Epithelial cell of proximal tubule (primary cell): ENCODE data around the gene L1TD1. TPM values are rescaled to one million over a fixed set of nuclear protein-coding genes. Genes with fewer than 3 reads are reported as not detected.

Source experiments
- DNase-seq: peaks from one replicate; pipeline ENCODE4 v3.0.0-alpha.2; 2011; ENCODE audit warnings: low read depth
- H3K4me3 ChIP-seq: 2 replicates; pipeline ENCODE4 v1.5.1; 2011; ENCODE audit warnings: low read depth, mild to moderate bottlenecking, low read length
- CTCF ChIP-seq: conservative IDR thresholded peaks from 2 replicates; pipeline ENCODE4 v1.5.1; 2012; ENCODE audit warnings: low read depth, mild to moderate bottlenecking, low read length
- total RNA-seq: library from RNA; depleted of rRNA; stranded (reverse); fragments of >200 nt; gene quantifications from 2 replicates; pipeline ENCODE4 v1.2.3, GENCODE V29; 2015

Gene L1TD1
- total RNA-seq, 1 donor from 2014 or later = 1.0 TPM

- no peak for TF ChIP-seq CTCF
- no peak overlapping the region for H3K4me3 ChIP-seq
- no peak for DNase-seq
Observed at GRCh38 chr1:62247391-62248168, 52.9 kb downstream of the L1TD1 start.

- no peak for TF ChIP-seq CTCF
- no peak for DNase-seq
- no peak overlapping the region for H3K4me3 ChIP-seq
Observed at GRCh38 chr1:62250126-62250726, 55.6 kb downstream of the L1TD1 start.

DNA sequence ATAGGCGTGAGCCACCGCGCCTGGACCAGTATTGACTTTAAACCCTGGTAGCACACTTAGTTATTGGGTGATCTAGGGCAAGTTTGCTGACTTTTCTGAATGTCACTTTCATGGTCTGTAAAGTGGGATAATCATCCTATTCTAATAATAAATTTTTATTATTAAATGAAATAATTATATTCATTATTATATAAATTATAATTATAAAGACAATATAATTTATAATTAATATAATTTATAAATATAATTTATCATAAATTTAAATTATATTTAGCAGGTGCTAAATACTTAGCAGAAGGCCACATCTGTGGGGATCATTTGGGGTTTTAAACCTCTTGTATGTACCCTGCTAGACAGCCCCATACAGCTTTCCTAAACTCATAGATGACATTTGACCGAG, 64.9 kb downstream of the L1TD1 start:
- TF ChIP-seq CTCF = no peak
- no peak for DNase-seq
- H3K4me3 ChIP-seq = no peak overlapping the region

DNA sequence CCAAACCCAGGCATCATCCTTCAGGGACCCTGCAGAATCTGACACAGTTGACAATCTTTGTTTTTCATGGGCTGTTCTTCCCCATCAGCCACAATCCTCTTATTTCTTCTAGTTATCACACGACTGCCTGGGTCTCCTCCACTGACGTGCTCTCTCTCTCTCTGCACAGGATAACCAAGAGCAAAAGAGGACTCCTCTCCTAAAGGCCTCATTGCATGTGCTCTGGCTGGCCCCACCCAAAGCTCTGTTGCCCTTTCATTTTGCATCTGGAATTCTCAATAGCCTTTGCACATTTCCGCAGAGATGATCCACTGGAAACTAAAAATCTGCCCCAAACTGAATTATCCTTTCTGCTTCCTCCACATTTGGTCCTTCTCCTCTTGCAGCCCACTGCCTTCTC, 66.0 kb downstream of the L1TD1 start:
- TF ChIP-seq CTCF = no peak
- no peak overlapping the region for H3K4me3 ChIP-seq
- DNase-seq = no peak

Other genes with a start within 250 kb of the L1TD1 start
- under 0.01 TPM in 1 of 2 replicates, not detected in the other for gene KANK4, start 124.6 kb downstream of the L1TD1 start, total RNA-seq
- 43.2 and 52.9 TPM in 2 replicates for gene USP1, start 242.2 kb downstream of the L1TD1 start, total RNA-seq